Stimulated activated CD4-positive, alpha-beta T cell treated with anti-CD3 and anti-CD28 coated beads, Interleukin-2, amount 100 ng/mL, for 4 hours (primary cell): Measurements from ENCODE around the gene LHX1.

Source experiments
- DNase-seq: peaks from one replicate; pipeline ENCODE4 v3.0.0-alpha.2; 2020; ENCODE audit warnings: low read depth

Gene LHX1

GRCh38 chr17:36937001-36937958 lies at the start of gene LHX1:
Gene LHX1 (plus strand): TSS chr17:36937475. CDS start chr17:36938198, 723 bp downstream.
- DNase-seq: no peak

- no peak for DNase-seq
These were observed 48.9 kb upstream of the LHX1 start for GRCh38 chr17:36888236-36888951.

- no peak for DNase-seq
These were observed 47.4 kb upstream of the LHX1 start for GRCh38 chr17:36889770-36890349.

- no peak for DNase-seq
These were observed 46.7 kb upstream of the LHX1 start for GRCh38 chr17:36890398-36891168.

- no peak for DNase-seq
These were observed 45.0 kb upstream of the LHX1 start for GRCh38 chr17:36892112-36892838.

GRCh38 chr17:36894177-36894576 lies 43.1 kb upstream of the LHX1 start:
- DNase-seq: no peak

- DNase-seq: no peak
These were observed 42.4 kb upstream of the LHX1 start for GRCh38 chr17:36894925-36895324.

- DNase-seq: no peak
These were observed 37.8 kb upstream of the LHX1 start for GRCh38 chr17:36899250-36900159.

- DNase-seq: no peak
These were observed 37.1 kb upstream of the LHX1 start for GRCh38 chr17:36900160-36900512.

GRCh38 chr17:36901506-36901905 lies 35.8 kb upstream of the LHX1 start:
- DNase-seq: no peak

- no peak for DNase-seq
These were observed 29.9 kb upstream of the LHX1 start for GRCh38 chr17:36907407-36907806.

- no peak for DNase-seq
These were observed 26.8 kb upstream of the LHX1 start for GRCh38 chr17:36910513-36910912.

GRCh38 chr17:36911001-36911400 lies 26.3 kb upstream of the LHX1 start:
- DNase-seq: no peak

- no peak for DNase-seq
These were observed 24.1 kb upstream of the LHX1 start for GRCh38 chr17:36913132-36913531.

GRCh38 chr17:36918211-36918691 lies 19.0 kb upstream of the LHX1 start:
- no peak for DNase-seq

GRCh38 chr17:36919407-36919968 lies 17.8 kb upstream of the LHX1 start:
- DNase-seq: no peak

GRCh38 chr17:36920032-36921005 lies 17.0 kb upstream of the LHX1 start:
- DNase-seq: no peak

GRCh38 chr17:36921095-36921851 lies 16.0 kb upstream of the LHX1 start:
- peak; percentile 55 for DNase-seq
